SH-SY5Y (cell line): ENCODE measurements around the gene ILK.

ENCODE experiments used
- GATA2 ChIP-seq: IDR thresholded peaks from 2 replicates; pipeline ENCODE4 v1.6.1; 2011; ENCODE audit warnings: mild to moderate bottlenecking, low read depth, low read length
- GATA3 ChIP-seq: IDR thresholded peaks from 2 replicates; pipeline ENCODE4 v1.6.1; 2011; ENCODE audit warnings: low read depth, mild to moderate bottlenecking, low read length, moderate library complexity

DNA sequence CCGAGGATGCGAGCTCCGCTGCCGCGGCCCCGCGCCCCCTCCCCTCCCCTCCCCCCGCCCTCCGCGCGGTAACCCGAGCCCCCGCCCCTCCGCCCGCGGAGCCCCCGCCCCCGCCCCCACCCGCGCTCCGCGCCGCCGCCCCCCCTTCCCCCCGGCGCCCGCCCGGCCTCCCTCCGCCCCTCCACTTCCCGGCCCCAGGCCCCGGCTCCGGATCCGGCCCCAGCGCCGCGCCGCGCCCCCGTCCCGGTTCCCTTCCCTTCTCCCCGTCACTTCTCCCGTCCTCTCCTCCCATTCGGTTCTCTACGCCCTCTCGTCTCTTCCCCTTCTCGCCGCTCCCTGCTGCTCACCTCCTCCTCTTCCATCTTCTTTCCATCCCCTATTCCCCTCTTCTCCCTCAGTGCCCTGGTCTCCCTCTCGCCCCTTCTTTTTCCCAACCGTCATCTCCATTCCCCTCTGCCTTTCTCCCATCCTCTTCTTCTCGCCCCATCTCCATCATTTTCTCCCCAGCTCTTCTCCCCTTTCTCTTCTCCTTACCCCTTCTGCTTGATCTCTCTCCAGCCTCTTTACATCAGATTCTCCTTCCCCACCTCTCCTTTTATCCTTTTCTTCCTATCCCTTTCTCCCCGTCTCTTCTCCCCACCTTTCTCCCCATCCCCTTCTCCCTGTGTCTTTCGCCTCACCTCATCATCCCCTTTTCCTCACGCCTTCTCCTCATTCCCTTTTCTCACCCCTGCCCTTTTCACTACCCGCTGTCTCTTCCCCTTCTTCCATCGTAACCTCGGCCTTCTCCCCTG, 52.4 kb downstream of the ILK start, which contains the start of gene DCHS1:
- TF ChIP-seq GATA2 (no peak), GATA3 (no peak)
